ENCODE measurements around the gene CFAP210.
"Not testable (repeated sequence)": the region's sequence is repeated elsewhere in the genome, so short reads cannot be mapped to it uniquely, and the experiment has no call there.

- not testable (repeated sequence) for TF ChIP-seq CTCF (IDR thresholded peaks at IDR 0.05); MAFK (IDR thresholded peaks at IDR 0.05; ENCODE audit: partially characterized antibody); MAX (IDR thresholded peaks at IDR 0.05); HOXB5 (CRISPR knock-in tag; IDR thresholded peaks at IDR 0.05); POLR2A (IDR thresholded peaks at IDR 0.05; ENCODE audit: low read length); NPAS2 (CRISPR knock-in tag; IDR thresholded peaks at IDR 0.05; ENCODE audit: borderline replicate concordance); CEBPB (IDR thresholded peaks at IDR 0.05); ESRRA (IDR thresholded peaks at IDR 0.05; ENCODE audit: borderline replicate concordance, low read length); RAD21 (conservative IDR thresholded peaks at IDR 0.05 in 1 of 2, IDR thresholded peaks at IDR 0.05 in 1 of 2); CHD4 (IDR thresholded peaks at IDR 0.05; ENCODE audit: borderline replicate concordance); EP300 (IDR thresholded peaks at IDR 0.05); BHLHE40 (IDR thresholded peaks at IDR 0.05; ENCODE audit: low read depth, low read length); JUNB (IDR thresholded peaks at IDR 0.05); NFE2L2 (conservative IDR thresholded peaks at IDR 0.05; ENCODE audit: low read length)
Observed at GRCh38 chr2:169615982-169616381, 78.2 kb downstream of the CFAP210 start.
